ENCODE data around the gene SLC25A36.
A peak's percentile ranks its signal among the peaks of the same experiment; 100 is the strongest.
"Not testable (repeated sequence)": the region's sequence is repeated elsewhere in the genome, so short reads cannot be mapped to it uniquely, and the experiment has no call there.

SLC25A36 gene

GRCh38 chr3:140987792-140988191 is 46.2 kb downstream of the SLC25A36 start:
- not testable (repeated sequence) for DNase-seq; H3K27ac ChIP-seq (ENCODE audit: insufficient read depth, low read length, poor library complexity, severe bottlenecking); H3K9me3 ChIP-seq (ENCODE audit: control insufficient read depth, low read length); H3K4me1 ChIP-seq (ENCODE audit: control insufficient read depth, insufficient read depth, low read length, poor library complexity, severe bottlenecking); H3K4me3 ChIP-seq (ENCODE audit: insufficient read depth, low read depth, low read length, poor library complexity, severe bottlenecking); H3K36me3 ChIP-seq (ENCODE audit: control insufficient read depth, insufficient read depth, low read length); H3K27me3 ChIP-seq (replicated peaks; ENCODE audit: control insufficient read depth, insufficient read depth, low read length, poor library complexity, severe bottlenecking)

GRCh38 chr3:140994316-140994715 is 52.7 kb downstream of the SLC25A36 start:
- Histone ChIP-seq H3K36me3 (ENCODE audit: control insufficient read depth, insufficient read depth, low read length) (no peaks in the 10 kb centered on the region), H3K9me3 (ENCODE audit: control insufficient read depth, low read length) (no peaks in the 10 kb centered on the region), H3K4me3 (ENCODE audit: insufficient read depth, low read depth, low read length, poor library complexity, severe bottlenecking) (no peak overlapping the region), H3K27me3 (replicated peaks; ENCODE audit: control insufficient read depth, insufficient read depth, low read length, poor library complexity, severe bottlenecking) (no peaks in the 10 kb centered on the region), H3K27ac (ENCODE audit: insufficient read depth, low read length, poor library complexity, severe bottlenecking) (no peak overlapping the region), H3K4me1 (ENCODE audit: control insufficient read depth, insufficient read depth, low read length, poor library complexity, severe bottlenecking) (no peaks in the 10 kb centered on the region)
- DNase-seq: no peak

- H3K9me3 ChIP-seq (ENCODE audit: control insufficient read depth, low read length); H3K4me1 ChIP-seq (ENCODE audit: control insufficient read depth, insufficient read depth, low read length, poor library complexity, severe bottlenecking); H3K36me3 ChIP-seq (ENCODE audit: control insufficient read depth, insufficient read depth, low read length); DNase-seq; H3K27me3 ChIP-seq (replicated peaks; ENCODE audit: control insufficient read depth, insufficient read depth, low read length, poor library complexity, severe bottlenecking); H3K27ac ChIP-seq (ENCODE audit: insufficient read depth, low read length, poor library complexity, severe bottlenecking); H3K4me3 ChIP-seq (ENCODE audit: insufficient read depth, low read depth, low read length, poor library complexity, severe bottlenecking): not testable (repeated sequence)
These were observed 53.2 kb downstream of the SLC25A36 start for GRCh38 chr3:140994861-140995260.

GRCh38 chr3:140995881-140996280 is 54.2 kb downstream of the SLC25A36 start:
- no peak for DNase-seq

GRCh38 chr3:141000027-141000663 is 58.5 kb downstream of the SLC25A36 start:
- Histone ChIP-seq H3K27ac (ENCODE audit: insufficient read depth, low read length, poor library complexity, severe bottlenecking) (no peak overlapping the region), H3K4me1 (ENCODE audit: control insufficient read depth, insufficient read depth, low read length, poor library complexity, severe bottlenecking) (no peaks in the 10 kb centered on the region), H3K27me3 (replicated peaks; ENCODE audit: control insufficient read depth, insufficient read depth, low read length, poor library complexity, severe bottlenecking) (no peaks in the 10 kb centered on the region), H3K4me3 (ENCODE audit: insufficient read depth, low read depth, low read length, poor library complexity, severe bottlenecking) (no peak overlapping the region), H3K36me3 (ENCODE audit: control insufficient read depth, insufficient read depth, low read length) (no peaks in the 10 kb centered on the region), H3K9me3 (ENCODE audit: control insufficient read depth, low read length) (no peaks in the 10 kb centered on the region)
- peak in 2 of 3 donors; percentile 6 to 16 for DNase-seq

More at GRCh38 chr3:140995881-140996280, 54.2 kb downstream of the SLC25A36 start:
- no peaks in the 10 kb centered on the region for H3K36me3 ChIP-seq (ENCODE audit: control insufficient read depth, insufficient read depth, low read length)
- no peaks in the 10 kb centered on the region for H3K4me1 ChIP-seq (ENCODE audit: control insufficient read depth, insufficient read depth, low read length, poor library complexity, severe bottlenecking)
- H3K27me3 ChIP-seq (replicated peaks; ENCODE audit: control insufficient read depth, insufficient read depth, low read length, poor library complexity, severe bottlenecking): no peaks in the 10 kb centered on the region
- H3K4me3 ChIP-seq (ENCODE audit: insufficient read depth, low read depth, low read length, poor library complexity, severe bottlenecking): no peak overlapping the region
- H3K27ac ChIP-seq (ENCODE audit: insufficient read depth, low read length, poor library complexity, severe bottlenecking): no peak overlapping the region
- H3K9me3 ChIP-seq (ENCODE audit: control insufficient read depth, low read length): no peaks in the 10 kb centered on the region

GRCh38 chr3:141000686-141001085 is 59.0 kb downstream of the SLC25A36 start:
- no peaks in the 10 kb centered on the region for H3K4me1 ChIP-seq (ENCODE audit: control insufficient read depth, insufficient read depth, low read length, poor library complexity, severe bottlenecking)
- H3K36me3 ChIP-seq (ENCODE audit: control insufficient read depth, insufficient read depth, low read length): no peaks in the 10 kb centered on the region
- no peak overlapping the region for H3K4me3 ChIP-seq (ENCODE audit: insufficient read depth, low read depth, low read length, poor library complexity, severe bottlenecking)
- DNase-seq: no peak
- H3K27ac ChIP-seq (ENCODE audit: insufficient read depth, low read length, poor library complexity, severe bottlenecking): no peak overlapping the region
- H3K9me3 ChIP-seq (ENCODE audit: control insufficient read depth, low read length): no peaks in the 10 kb centered on the region
- no peaks in the 10 kb centered on the region for H3K27me3 ChIP-seq (replicated peaks; ENCODE audit: control insufficient read depth, insufficient read depth, low read length, poor library complexity, severe bottlenecking)

GRCh38 chr3:141006344-141006743 is 64.7 kb downstream of the SLC25A36 start:
- Histone ChIP-seq H3K27me3 (replicated peaks; ENCODE audit: control insufficient read depth, insufficient read depth, low read length, poor library complexity, severe bottlenecking) (no peaks in the 10 kb centered on the region), H3K27ac (ENCODE audit: insufficient read depth, low read length, poor library complexity, severe bottlenecking) (no peak overlapping the region), H3K4me3 (ENCODE audit: insufficient read depth, low read depth, low read length, poor library complexity, severe bottlenecking) (no peak overlapping the region), H3K4me1 (ENCODE audit: control insufficient read depth, insufficient read depth, low read length, poor library complexity, severe bottlenecking) (no peaks in the 10 kb centered on the region), H3K9me3 (ENCODE audit: control insufficient read depth, low read length) (no peaks in the 10 kb centered on the region), H3K36me3 (ENCODE audit: control insufficient read depth, insufficient read depth, low read length) (no peaks in the 10 kb centered on the region)
- DNase-seq: no peak

- Histone ChIP-seq H3K4me3 (ENCODE audit: insufficient read depth, low read depth, low read length, poor library complexity, severe bottlenecking) (no peak overlapping the region), H3K36me3 (ENCODE audit: control insufficient read depth, insufficient read depth, low read length) (no peaks in the 10 kb centered on the region), H3K9me3 (ENCODE audit: control insufficient read depth, low read length) (no peaks in the 10 kb centered on the region), H3K4me1 (ENCODE audit: control insufficient read depth, insufficient read depth, low read length, poor library complexity, severe bottlenecking) (no peaks in the 10 kb centered on the region), H3K27ac (ENCODE audit: insufficient read depth, low read length, poor library complexity, severe bottlenecking) (no peak overlapping the region), H3K27me3 (replicated peaks; ENCODE audit: control insufficient read depth, insufficient read depth, low read length, poor library complexity, severe bottlenecking) (no peaks in the 10 kb centered on the region)
- DNase-seq: no peak
These were observed 67.9 kb downstream of the SLC25A36 start for GRCh38 chr3:141009496-141009895.

- Histone ChIP-seq H3K36me3 (ENCODE audit: control insufficient read depth, insufficient read depth, low read length) (no peaks in the 10 kb centered on the region), H3K27ac (ENCODE audit: insufficient read depth, low read length, poor library complexity, severe bottlenecking) (no peak overlapping the region), H3K4me1 (ENCODE audit: control insufficient read depth, insufficient read depth, low read length, poor library complexity, severe bottlenecking) (no peaks in the 10 kb centered on the region), H3K9me3 (ENCODE audit: control insufficient read depth, low read length) (no peaks in the 10 kb centered on the region), H3K27me3 (replicated peaks; ENCODE audit: control insufficient read depth, insufficient read depth, low read length, poor library complexity, severe bottlenecking) (no peaks in the 10 kb centered on the region), H3K4me3 (ENCODE audit: insufficient read depth, low read depth, low read length, poor library complexity, severe bottlenecking) (no peak overlapping the region)
- DNase-seq: peak; percentile 14 to 43 (median 33)
These were observed 69.8 kb downstream of the SLC25A36 start for GRCh38 chr3:141011232-141011996.

- Histone ChIP-seq H3K27ac (ENCODE audit: insufficient read depth, low read length, poor library complexity, severe bottlenecking) (no peak overlapping the region), H3K9me3 (ENCODE audit: control insufficient read depth, low read length) (no peaks in the 10 kb centered on the region), H3K27me3 (replicated peaks; ENCODE audit: control insufficient read depth, insufficient read depth, low read length, poor library complexity, severe bottlenecking) (no peaks in the 10 kb centered on the region), H3K4me1 (ENCODE audit: control insufficient read depth, insufficient read depth, low read length, poor library complexity, severe bottlenecking) (no peaks in the 10 kb centered on the region), H3K4me3 (ENCODE audit: insufficient read depth, low read depth, low read length, poor library complexity, severe bottlenecking) (no peak overlapping the region), H3K36me3 (ENCODE audit: control insufficient read depth, insufficient read depth, low read length) (no peaks in the 10 kb centered on the region)
- no peak for DNase-seq
These were observed 70.3 kb downstream of the SLC25A36 start for GRCh38 chr3:141011997-141012262.

Measured in effector memory CD4-positive, alpha-beta T cell (primary cell).